ENCODE results near the gene IDH2.

GRCh38 chr15:90113166-90113565 is 10.9 kb upstream of the IDH2 start:
- TF ChIP-seq CTCF (IDR thresholded peaks at IDR 0.05) (no peak), POLR2A (IDR thresholded peaks at IDR 0.05) (no peak)
